Epithelial cell of proximal tubule (primary cell): ENCODE results near the gene PLD2. TPM values are rescaled to one million over a fixed set of nuclear protein-coding genes. Genes with fewer than 3 reads are reported as not detected.
A peak's percentile ranks its signal among the peaks of the same experiment; 100 is the strongest.

Experiments used
- DNase-seq: peaks from one replicate; pipeline ENCODE4 v3.0.0-alpha.2; 2011; ENCODE audit warnings: low read depth
- H3K4me3 ChIP-seq: 2 replicates; pipeline ENCODE4 v1.5.1; 2011; ENCODE audit warnings: low read depth, mild to moderate bottlenecking, low read length
- CTCF ChIP-seq: conservative IDR thresholded peaks from 2 replicates; pipeline ENCODE4 v1.5.1; 2012; ENCODE audit warnings: low read depth, mild to moderate bottlenecking, low read length
- total RNA-seq: library from RNA; depleted of rRNA; stranded (reverse); fragments of >200 nt; gene quantifications from 2 replicates; pipeline ENCODE4 v1.2.3, GENCODE V29; 2015

Gene PLD2
- total RNA-seq, 1 donor from 2014 or later: 19.5 TPM

DNA sequence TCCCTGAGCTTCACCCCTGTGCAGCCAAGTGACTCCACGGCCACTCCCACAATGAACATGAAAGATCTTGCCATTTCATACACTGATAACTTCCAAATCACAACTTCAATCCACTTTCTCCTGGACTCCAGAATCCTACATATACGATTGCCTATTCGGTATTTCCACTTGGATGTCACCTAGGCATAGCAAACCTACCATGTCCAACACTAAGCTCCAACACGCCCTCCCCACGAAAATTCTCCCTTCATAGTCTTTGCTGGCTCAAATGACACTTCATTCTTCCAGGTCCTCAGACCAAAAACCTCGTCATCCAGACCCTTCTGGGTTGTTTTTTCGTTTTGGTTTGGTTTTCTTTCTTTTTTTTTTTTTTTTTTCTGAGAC, 16.3 kb upstream of the PLD2 start:
- TF ChIP-seq CTCF: no peak
- no peak for DNase-seq
- H3K4me3 ChIP-seq: peak overlapping the region; percentile 65

DNA sequence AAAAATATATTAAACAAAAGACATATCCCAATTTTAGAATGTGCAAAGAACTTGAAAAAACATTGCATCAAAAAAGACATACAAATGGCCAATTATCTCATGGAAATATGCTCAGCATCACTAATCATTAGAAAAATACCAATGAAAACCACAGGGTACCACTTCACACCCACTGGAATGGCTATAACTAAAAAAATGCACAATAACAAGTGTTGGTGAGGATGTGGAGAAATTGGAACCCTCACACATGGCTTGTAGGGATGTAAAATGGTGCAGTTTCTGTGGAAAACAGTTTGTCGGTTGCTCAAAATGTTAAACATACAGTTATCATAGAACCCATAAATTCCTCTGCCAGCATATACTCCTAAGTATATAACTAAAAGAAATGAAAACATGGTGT, 11.8 kb upstream of the PLD2 start:
- TF ChIP-seq CTCF: no peak
- DNase-seq: no peak
- H3K4me3 ChIP-seq: no peak overlapping the region

DNA sequence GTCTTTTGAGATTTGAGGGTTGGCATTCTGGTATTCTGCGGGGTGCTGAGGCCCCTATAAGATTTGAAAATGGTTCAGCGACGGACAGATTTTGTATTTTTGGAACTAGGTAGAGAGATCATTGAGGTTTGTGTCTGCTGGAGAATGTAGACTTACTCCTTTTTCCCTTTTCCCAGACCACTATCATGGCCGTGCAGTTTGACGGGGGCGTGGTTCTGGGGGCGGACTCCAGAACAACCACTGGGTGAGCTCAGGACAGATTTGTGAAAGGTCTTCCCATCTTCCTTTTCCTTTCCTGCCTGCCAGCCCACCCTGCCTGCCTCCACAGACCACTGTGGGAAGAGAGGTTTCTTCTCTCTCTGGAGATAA, 10.4 kb upstream of the PLD2 start:
- no peak for TF ChIP-seq CTCF
- no peak for DNase-seq
- peak overlapping the region; percentile 95 for H3K4me3 ChIP-seq

GRCh38 chr17:4800462-4801196, 6.3 kb upstream of the PLD2 start:
- no peak for DNase-seq
- no peak overlapping the region for H3K4me3 ChIP-seq
- no peak for TF ChIP-seq CTCF

DNA sequence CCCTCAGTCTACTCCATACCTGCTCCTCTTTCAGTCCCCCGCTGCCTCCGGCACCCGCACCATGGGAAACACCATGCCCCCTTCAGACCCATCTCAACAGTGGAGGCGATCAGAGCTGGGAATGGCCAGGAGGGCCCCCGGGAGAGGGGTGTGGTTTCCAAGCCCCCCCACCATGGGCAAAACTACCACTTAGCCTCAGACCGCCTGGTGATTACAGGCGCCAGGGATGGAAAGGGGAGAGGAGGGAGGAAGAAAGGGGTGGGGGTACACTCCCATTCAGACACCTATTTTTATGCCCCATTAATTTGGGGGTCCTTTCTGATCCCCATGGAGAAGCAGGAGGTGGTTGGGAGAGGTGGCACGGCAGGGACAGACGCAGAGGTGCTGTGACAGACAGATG, 4.7 kb upstream of the PLD2 start, which contains the start of gene C17orf114:
Gene C17orf114, minus strand, starts transcription at position 101 of the 400 bp plus-strand sequence.
- H3K4me3 ChIP-seq: no peak within 1 kb of the TSS
- TF ChIP-seq CTCF: no peak
- no peak for DNase-seq

- no peak for TF ChIP-seq CTCF
- no peak for DNase-seq
- peak overlapping the region; percentile 85 for H3K4me3 ChIP-seq
Measured at GRCh38 chr17:4806456-4806776, 536 bp upstream of the PLD2 start.

DNA sequence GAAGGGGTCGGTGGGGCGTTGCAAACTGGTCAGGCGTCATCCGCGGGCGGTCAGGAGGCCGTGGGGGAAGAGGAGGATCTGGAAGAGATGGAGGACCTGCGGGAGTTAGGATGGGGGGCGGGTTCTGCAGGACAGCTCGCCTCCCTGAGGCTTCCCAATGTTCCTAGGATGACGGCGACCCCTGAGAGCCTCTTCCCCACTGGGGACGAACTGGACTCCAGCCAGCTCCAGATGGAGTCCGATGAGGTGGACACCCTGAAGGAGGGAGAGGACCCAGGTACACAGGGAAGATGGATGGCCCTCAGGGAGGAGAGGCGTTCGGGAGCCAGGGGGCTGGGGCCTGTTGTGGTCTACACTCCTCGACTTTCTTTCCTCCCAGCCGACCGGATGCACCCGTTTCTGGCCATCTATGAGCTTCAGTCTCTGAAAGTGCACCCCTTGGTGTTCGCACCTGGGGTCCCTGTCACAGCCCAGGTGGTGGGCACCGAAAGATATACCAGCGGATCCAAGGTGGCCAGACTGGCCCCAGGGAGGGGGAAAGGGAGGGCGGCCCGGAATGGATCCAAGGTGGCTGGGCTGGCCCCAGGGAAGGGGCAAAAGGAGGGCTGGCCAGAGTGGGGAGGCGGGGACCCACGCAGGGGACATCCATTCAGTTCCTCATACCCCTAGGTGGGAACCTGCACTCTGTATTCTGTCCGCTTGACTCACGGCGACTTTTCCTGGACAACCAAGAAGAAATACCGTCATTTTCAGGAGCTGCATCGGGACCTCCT, 839 bp downstream of the PLD2 start:
- DNase-seq: no peak
- TF ChIP-seq CTCF: no peak
- peak overlapping the region; percentile 85 for H3K4me3 ChIP-seq
